ENCODE measurements around the gene RETREG3. TPM values are rescaled to one million over a fixed set of nuclear protein-coding genes. Genes with fewer than 3 reads are reported as not detected.

RETREG3 gene
- total and polyA plus RNA-seq, 9 of the 15 experiments (the other 6 are each of a cell fraction or from before 2014, with no cell fraction given): 4.1 to 39.0 (median 16.9) TPM

DNA sequence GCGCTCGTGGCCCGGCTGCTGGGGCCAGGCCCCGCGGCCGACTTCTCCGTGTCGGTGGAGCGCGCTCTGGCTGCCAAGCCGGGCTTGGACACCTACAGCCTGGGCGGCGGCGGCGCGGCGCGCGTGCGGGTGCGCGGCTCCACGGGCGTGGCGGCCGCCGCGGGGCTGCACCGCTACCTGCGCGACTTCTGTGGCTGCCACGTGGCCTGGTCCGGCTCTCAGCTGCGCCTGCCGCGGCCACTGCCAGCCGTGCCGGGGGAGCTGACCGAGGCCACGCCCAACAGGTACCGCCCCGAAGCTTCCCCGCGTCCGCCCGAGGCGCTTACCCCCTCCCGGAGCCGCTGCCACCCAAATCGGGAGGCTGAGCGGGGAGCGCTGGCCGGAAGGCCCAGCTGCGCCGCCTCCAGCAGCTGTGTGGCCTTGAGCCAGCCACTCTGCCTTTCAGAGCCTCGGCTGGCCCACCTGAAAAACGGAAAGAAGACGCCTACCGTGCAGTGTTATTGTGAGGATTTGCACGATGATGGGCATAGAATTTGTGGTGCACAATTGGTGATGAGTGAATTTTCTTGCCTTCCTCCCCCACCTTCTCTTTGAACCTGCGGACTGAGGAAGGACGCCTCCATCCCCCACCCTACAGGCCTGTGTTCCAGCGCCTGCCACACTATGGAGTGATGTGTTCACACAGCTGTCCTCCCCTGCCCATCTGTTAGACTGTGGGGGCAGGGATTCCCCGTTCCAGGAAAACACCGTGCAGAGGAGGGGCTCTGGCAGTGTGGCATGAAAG, 72.6 kb downstream of the RETREG3 start (continued):
- TF ChIP-seq FOXM1 (IDR thresholded peaks at IDR 0.05; ENCODE audit: low read depth) (no peak), FOXM1 (CRISPR knock-in tag; IDR thresholded peaks at IDR 0.05; ENCODE audit: low read depth) (no peak), NR3C1 (CRISPR knock-in tag; IDR thresholded peaks at IDR 0.05) (no peak), ARID2 (IDR thresholded peaks at IDR 0.05) (no peak), MCM3 (IDR thresholded peaks at IDR 0.05) (no peak), ZFPM2 (CRISPR knock-in tag; IDR thresholded peaks at IDR 0.05) (no peak), PATZ1 (CRISPR knock-in tag; IDR thresholded peaks at IDR 0.05; ENCODE audit: borderline replicate concordance) (no peak), GMEB1 (CRISPR knock-in tag; IDR thresholded peaks at IDR 0.05) (no peak), NFIX (CRISPR knock-in tag; IDR thresholded peaks at IDR 0.05; ENCODE audit: low read depth) (no peak), GATAD2B (IDR thresholded peaks at IDR 0.05; ENCODE audit: borderline replicate concordance) (peak; percentile 84; the same call in 1 of the 2 replicates), KLF10 (CRISPR knock-in tag; IDR thresholded peaks at IDR 0.05) (no peak), KLF16 (IDR thresholded peaks at IDR 0.05) (no peak), NFE2 (IDR thresholded peaks at IDR 0.05; ENCODE audit: low read depth) (no peak), FOSL1 (tag; conservative IDR thresholded peaks at IDR 0.05) (peak; percentile 35; the same call in 1 of the 2 replicates), PTBP1 (IDR thresholded peaks at IDR 0.05; ENCODE audit: low read depth, low read length) (0 out of 2 replicates have a peak, but pooled peaks have one; percentile 15), PHTF2 (CRISPR knock-in tag; IDR thresholded peaks at IDR 0.05) (no peak), RBBP5 (IDR thresholded peaks at IDR 0.05; ENCODE audit: borderline replicate concordance, insufficient read depth, low read length, poor library complexity, severe bottlenecking) (peak; percentile 72)
- TF ChIP-seq, protein P1, sequence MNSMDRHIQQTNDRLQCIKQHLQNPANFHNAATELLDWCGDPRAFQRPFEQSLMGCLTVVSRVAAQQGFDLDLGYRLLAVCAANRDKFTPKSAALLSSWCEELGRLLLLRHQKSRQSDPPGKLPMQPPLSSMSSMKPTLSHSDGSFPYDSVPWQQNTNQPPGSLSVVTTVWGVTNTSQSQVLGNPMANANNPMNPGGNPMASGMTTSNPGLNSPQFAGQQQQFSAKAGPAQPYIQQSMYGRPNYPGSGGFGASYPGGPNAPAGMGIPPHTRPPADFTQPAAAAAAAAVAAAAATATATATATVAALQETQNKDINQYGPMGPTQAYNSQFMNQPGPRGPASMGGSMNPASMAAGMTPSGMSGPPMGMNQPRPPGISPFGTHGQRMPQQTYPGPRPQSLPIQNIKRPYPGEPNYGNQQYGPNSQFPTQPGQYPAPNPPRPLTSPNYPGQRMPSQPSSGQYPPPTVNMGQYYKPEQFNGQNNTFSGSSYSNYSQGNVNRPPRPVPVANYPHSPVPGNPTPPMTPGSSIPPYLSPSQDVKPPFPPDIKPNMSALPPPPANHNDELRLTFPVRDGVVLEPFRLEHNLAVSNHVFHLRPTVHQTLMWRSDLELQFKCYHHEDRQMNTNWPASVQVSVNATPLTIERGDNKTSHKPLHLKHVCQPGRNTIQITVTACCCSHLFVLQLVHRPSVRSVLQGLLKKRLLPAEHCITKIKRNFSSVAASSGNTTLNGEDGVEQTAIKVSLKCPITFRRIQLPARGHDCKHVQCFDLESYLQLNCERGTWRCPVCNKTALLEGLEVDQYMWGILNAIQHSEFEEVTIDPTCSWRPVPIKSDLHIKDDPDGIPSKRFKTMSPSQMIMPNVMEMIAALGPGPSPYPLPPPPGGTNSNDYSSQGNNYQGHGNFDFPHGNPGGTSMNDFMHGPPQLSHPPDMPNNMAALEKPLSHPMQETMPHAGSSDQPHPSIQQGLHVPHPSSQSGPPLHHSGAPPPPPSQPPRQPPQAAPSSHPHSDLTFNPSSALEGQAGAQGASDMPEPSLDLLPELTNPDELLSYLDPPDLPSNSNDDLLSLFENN (IDR thresholded peaks at IDR 0.05; ENCODE audit: low read depth in 2 of 2, low read length in 2 of 2): no peak
- TF ChIP-seq, protein P2, sequence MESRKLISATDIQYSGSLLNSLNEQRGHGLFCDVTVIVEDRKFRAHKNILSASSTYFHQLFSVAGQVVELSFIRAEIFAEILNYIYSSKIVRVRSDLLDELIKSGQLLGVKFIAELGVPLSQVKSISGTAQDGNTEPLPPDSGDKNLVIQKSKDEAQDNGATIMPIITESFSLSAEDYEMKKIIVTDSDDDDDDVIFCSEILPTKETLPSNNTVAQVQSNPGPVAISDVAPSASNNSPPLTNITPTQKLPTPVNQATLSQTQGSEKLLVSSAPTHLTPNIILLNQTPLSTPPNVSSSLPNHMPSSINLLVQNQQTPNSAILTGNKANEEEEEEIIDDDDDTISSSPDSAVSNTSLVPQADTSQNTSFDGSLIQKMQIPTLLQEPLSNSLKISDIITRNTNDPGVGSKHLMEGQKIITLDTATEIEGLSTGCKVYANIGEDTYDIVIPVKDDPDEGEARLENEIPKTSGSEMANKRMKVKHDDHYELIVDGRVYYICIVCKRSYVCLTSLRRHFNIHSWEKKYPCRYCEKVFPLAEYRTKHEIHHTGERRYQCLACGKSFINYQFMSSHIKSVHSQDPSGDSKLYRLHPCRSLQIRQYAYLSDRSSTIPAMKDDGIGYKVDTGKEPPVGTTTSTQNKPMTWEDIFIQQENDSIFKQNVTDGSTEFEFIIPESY (CRISPR knock-in tag; IDR thresholded peaks at IDR 0.05): no peak
